ENCODE measurements around the gene MAGEA4.
"Not testable (repeated sequence)": the region's sequence is repeated elsewhere in the genome, so short reads cannot be mapped to it uniquely, and the experiment has no call there.

The MAGEA4 gene, protein sequence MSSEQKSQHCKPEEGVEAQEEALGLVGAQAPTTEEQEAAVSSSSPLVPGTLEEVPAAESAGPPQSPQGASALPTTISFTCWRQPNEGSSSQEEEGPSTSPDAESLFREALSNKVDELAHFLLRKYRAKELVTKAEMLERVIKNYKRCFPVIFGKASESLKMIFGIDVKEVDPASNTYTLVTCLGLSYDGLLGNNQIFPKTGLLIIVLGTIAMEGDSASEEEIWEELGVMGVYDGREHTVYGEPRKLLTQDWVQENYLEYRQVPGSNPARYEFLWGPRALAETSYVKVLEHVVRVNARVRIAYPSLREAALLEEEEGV

DNA sequence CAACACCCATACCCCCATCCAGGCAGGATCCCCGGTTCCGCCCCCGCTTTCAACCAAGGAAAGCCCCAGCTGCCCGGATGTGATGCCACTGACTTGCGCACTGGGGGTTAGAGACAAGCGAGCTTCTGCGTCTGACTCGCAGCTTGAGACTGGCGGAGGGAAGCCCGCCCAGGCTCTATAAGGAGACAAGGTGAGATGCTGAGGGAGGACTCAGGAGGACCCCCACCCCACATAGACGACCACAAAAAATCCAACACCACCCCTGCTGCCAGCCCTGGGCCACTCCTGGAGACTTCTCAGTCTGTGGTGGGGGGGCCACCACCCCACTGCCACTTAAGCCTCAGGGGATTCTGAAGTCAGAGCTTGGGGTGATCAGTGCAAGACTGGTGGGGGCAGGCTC lies at the start of gene MAGEA4:
Gene MAGEA4 (plus strand): TSS at position 110 of the 400 bp plus-strand sequence. CDS start 10,776 bp downstream, outside the sequence.
- no peak for DNase-seq (ENCODE audit: low spot score)

DNA sequence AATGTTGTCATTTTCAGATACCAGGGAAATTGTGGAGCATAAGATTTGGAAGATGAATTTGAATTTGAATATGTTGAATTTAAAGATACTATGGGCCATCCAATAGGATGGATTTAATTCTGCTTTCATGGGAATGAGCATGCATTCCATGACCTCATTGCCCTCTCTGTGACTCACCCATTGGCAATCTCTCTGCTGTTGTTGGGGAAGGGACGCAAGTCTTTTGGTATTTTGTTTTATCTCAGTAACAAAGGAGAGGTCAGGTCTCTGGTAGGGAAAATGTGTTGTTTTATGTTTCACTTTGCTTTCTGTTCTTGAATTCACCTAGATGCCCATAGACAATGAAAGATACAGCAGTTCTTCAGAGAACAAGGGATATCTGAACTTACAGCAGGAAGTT lies 42.1 kb upstream of the MAGEA4 start:
- peak; percentile 35 for DNase-seq (ENCODE audit: low spot score)

GRCh38 chrX:151871244-151871643 lies 41.4 kb upstream of the MAGEA4 start:
- DNase-seq (ENCODE audit: low spot score), result peak; percentile 55

DNA sequence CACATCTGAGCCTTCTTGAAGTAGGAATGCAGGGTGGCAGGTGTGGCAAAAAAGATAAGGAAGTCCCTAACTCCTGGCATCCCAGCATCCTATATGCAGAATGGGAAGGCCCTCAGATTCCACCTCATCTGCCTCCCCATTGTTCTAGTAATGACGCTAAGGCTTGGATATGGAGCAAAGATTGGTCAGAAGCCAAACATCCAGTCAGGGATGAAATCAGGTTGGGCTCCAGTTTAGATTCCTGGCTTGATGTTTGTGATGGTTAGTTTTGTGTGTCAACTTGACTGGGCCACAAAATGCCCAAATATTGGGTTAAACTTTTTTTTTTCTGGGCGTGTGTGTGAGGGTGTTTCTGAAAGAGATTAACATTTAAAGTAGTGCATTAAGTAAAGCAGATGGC lies 39.6 kb upstream of the MAGEA4 start:
- DNase-seq (ENCODE audit: low spot score), result no peak

- no peak for DNase-seq (ENCODE audit: low spot score)
Observed at GRCh38 chrX:151875270-151876026, 37.2 kb upstream of the MAGEA4 start.

GRCh38 chrX:151878574-151878973 lies 34.1 kb upstream of the MAGEA4 start:
- DNase-seq (ENCODE audit: low spot score), result no peak

GRCh38 chrX:151879856-151880255 lies 32.8 kb upstream of the MAGEA4 start:
- no peak for DNase-seq (ENCODE audit: low spot score)

DNA sequence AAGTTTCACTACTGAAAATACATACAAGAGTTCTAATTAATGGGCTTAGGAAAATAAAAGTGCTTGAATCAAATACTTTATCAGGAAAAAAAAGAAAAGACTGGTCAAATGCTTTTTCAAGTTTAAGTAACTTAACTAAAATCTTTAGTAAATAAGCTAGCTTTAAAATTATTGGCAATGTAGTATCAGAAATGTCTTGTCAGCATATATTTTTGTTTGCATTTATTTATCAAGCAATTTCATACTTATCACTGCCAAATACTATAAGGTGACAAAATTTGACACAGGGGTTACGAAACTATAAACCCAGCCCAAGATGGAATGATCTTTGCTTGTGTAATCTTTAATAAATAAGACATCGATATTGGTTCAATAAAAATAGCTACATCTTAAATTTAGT lies 31.8 kb upstream of the MAGEA4 start:
- DNase-seq (ENCODE audit: low spot score), result no peak

GRCh38 chrX:151889421-151889820 lies 23.3 kb upstream of the MAGEA4 start:
- no peak for DNase-seq (ENCODE audit: low spot score)

- DNase-seq (ENCODE audit: low spot score), result peak; percentile 21
Observed at GRCh38 chrX:151896734-151897474, 15.8 kb upstream of the MAGEA4 start.

GRCh38 chrX:151899622-151900021 lies 13.1 kb upstream of the MAGEA4 start:
- DNase-seq (ENCODE audit: low spot score), result peak; percentile 16

- DNase-seq (ENCODE audit: low spot score), result no peak
Observed at GRCh38 chrX:151901826-151902225, 10.9 kb upstream of the MAGEA4 start.

DNA sequence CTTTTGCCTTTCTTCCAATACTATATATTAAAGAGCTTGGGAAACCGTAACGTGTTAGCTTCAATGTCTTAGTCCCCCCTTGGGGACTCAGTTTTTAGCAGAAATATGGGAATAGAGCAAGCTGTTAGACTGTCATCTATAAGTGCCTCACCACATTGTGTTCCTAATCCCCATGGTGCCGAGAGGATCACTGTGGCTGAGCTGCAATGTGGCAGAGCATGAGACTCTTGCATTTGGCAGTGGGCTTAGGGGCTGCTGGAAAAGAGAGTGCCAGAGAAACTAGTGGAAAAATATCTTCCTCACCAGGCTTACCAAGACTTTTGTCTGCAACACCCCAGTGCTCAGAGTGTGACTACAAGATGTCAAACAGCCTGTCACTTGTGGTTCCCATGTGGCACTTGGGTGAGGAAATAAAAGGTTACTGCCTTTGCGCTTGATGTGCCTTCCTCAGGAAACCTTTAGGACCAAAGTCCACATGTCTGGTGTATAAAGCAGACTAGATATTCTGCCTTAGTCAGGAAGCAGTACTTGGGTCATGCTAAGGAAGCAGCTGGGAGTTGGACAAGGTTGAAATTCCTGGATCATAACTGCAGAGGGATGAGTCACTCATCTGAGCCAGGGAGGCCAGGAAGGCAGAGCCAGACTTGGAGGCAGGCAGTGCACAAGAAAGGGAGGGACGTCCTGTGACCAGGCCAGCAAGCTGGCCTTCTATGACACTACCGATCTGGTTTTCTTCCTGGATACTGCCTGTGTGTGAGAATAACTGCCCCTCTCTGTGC lies 9.7 kb upstream of the MAGEA4 start:
- peak; percentile 77 for DNase-seq (ENCODE audit: low spot score)

DNA sequence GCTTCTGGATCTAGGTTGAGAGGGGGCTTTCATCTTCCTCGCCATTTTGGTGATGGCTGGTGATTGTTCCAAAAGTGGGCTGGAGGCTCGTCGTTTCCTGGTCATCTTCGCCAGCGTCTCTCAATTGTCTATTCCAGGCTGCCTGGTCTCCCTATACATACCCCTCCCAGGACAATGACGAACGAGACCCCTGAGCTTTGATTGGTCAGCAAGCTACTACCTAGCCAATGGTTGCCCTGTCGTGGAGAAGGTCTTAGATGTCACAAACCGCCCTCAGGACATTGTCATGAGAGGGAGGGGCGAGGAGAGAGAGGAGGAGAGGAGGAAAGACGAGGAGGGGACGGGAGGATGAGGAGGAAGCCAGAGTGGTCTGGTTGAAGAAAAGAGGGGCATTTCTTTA lies 7.7 kb upstream of the MAGEA4 start:
- DNase-seq (ENCODE audit: low spot score), result no peak

- DNase-seq (ENCODE audit: low spot score), result no peak
Observed at GRCh38 chrX:151912221-151912620, 468 bp upstream of the MAGEA4 start.

- DNase-seq (ENCODE audit: low spot score), result not testable (repeated sequence)
Observed at GRCh38 chrX:151918736-151919135, 6.0 kb downstream of the MAGEA4 start.

DNA sequence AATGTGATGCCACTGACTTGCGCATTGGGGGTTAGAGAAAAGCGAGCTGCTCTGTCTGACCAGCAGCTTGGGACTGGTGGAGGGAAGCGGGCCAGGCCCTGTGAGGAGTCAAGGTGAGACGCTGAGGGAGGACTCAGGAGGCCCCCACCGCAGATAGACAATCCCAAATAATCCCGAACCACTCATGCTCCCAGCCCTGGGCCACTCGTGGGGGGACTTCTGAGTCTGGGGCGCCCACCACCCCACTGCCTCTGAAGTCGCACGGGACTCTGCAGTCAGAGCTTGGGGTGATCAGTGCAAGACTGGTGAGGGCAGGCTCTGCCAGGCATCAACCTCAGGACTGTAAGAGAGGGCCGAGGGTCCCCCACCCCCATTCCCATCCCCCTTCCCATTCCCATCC lies 6.9 kb downstream of the MAGEA4 start:
- no peak for DNase-seq (ENCODE audit: low spot score)

DNA sequence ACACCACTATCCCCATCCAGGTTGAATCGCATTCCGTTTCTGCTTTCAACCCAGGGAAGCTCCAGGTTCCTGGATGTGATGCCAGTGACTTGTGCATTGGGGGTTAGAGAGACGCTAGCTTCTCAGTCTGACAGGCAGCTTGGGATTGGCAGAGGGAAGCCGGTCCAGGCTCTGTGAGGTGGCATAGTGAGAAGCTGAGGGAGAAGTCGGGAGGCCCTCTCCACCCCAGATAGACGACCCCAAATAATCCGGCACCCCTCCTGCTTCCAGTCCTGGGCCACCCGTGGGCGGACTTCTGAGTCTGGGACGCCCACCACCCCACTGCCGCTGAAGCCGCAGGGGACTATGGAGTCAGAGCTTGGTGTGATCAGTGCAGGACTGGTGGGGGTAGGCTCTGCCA lies 7.4 kb downstream of the MAGEA4 start:
- no peak for DNase-seq (ENCODE audit: low spot score)

- no peak for DNase-seq (ENCODE audit: low spot score)
Observed at GRCh38 chrX:151920530-151920929, 7.8 kb downstream of the MAGEA4 start.

GRCh38 chrX:151921292-151921691 lies 8.6 kb downstream of the MAGEA4 start:
- DNase-seq (ENCODE audit: low spot score), result no peak

DNA sequence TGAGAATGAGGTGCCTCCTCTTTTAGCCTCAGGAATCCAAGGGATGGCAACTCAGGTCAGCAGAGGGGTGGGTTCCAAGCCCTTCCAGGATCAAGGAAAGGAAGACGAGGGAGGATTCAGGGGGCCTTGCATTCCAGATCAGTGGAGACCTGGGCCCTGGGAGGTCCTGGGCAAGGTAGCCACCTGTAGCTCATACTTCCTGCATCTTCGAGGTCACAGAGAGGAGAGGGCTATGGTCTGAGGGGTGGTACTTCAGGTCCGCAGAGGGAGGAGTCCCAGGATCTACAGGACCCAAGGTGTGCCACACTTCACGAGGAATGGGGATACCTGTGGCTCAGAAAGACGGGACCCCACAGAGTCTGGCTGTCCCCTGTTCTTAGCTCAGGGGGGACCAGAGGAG lies 9.2 kb downstream of the MAGEA4 start:
- no peak for DNase-seq (ENCODE audit: low spot score)

GRCh38 chrX:151922692-151923091 lies 10.0 kb downstream of the MAGEA4 start:
- no peak for DNase-seq (ENCODE audit: low spot score)

All from GM03348 (cell line).